Stimulated activated CD4-positive, alpha-beta T cell treated with anti-CD3 and anti-CD28 coated beads, Interleukin-12 subunit alpha, Interleukin-12 subunit beta, amount 100 ng/mL, for 48 hours (primary cell): Measurements from ENCODE around the gene CTSK.
"Not testable (repeated sequence)": the region's sequence is repeated elsewhere in the genome, so short reads cannot be mapped to it uniquely, and the experiment has no call there.

ENCODE experiments used
- DNase-seq, 3 donors: peaks; one replicate each; pipeline ENCODE4 v3.0.0-alpha.2; 2020; ENCODE audit warnings: low read depth in 2 of 3, low spot score in 1 of 3

The CTSK gene

DNA sequence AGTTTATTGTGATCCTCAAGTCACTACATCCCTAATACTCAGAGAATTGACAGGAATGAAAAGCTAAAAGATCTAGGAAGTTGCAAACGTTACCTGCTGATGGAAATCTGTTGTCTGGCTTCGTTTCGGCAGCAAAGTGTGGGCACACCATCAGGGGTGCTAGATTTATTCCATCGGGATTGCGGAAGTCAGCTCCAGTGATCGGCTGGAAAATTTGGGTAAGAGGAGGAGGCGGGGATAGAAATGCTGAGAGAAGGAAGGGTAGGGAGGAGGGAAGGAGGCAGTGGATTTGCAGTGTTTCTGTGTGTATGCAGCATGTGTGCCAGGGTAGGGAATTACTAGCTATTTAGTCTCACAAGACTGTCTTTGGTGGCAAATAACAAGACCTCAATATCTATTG is at the start of gene CTSK:
CTSK (minus strand) TSS at position 140 of the 400 bp plus-strand sequence. CDS start 1,455 bp downstream, outside the sequence.
- no peak for DNase-seq

DNA sequence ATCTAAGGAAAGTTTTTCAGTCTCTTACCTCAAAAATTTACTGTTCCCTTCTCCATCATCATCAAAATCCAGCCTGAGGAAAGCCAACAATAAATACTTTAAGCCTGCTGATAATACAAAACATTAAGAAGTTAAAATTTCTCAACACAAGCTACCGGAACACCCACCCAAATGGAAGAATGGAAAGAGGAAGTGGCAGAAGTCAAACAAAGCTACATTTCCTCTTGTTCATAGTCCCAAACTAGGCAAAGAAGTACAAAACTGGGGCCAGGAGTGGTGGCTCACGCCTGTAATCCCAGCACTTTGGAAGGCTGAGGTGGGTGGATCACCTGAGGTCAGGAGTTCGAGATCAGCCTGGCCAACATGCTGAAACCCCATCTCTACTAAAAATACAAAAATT is 44.7 kb upstream of the CTSK start:
- not testable (repeated sequence) for DNase-seq

DNA sequence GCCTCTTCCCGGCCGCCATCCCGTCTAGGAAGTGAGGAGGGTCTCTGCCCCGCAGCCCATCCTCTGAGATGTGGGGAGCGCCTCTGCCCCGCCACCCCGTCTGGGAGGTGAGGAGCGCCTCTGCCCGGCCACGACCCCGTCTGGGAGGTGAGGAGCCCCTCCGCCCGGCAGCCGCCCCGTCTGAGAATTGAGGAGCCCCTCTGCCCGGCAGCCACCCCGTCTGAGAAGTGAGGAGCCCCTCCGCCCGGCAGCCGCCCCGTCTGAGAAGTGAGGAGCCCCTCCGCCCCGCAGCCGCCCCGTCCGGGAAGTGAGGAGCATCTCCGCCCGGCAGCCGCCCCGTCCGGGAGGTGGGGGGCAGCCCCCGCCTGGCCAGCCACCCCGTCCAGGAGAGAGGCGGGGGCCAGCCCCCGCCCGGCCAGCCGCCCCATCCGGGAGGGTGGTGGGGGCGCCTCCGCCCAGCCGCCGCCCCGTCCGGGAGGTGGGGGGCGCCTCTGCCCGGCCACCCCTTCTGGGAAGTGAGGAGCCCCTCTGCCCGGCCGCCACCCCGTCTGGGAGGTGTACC is 42.8 kb upstream of the CTSK start:
- DNase-seq, result not testable (repeated sequence)

DNA sequence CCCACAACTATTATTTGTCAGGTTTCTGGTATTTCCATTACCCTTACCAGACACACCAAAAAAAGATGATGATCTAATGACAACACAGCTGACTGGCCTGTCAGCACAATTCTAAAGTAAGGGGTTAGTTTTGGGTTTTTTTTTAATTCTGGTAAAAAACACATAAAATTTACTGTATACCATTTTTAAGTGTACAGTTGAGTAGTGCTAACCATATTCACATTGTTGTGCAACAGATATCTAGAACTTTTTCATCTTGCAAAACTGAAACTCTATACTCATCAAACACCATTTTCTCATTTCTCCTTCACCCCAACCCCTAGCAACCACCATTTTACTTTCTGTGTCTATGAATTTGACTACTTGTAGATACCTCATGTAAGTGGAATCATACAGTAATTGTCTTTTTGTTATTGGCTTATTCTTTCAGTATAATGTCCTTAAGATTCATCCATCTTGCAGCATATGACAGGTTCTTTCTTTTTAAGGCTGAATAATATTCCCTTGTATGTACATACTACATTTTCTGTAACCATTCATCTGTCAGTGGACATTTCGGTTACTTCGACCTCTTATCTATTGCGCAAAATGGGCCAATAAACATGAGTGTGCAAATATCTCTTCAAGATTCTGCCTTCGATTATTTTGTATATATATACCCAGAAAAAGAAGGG is 38.5 kb upstream of the CTSK start:
- DNase-seq, result no peak

DNA sequence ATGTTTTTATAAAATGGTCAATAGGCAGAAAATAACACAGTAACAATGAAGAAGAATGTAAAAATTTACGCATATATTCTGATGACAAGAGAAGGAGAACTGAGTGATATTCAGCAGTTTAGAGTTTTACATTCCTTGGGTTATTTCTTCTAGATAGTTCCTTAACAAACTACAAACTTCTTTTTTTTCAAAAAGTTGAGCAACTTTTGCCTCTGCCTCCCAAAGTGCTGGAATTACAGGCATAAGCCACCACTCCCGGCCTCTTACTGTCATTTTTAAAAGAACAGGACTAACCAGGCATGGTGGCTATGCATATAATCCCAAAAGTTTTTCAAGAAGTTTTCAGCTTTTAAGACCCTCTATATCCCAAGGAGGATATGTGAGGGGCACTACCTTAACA is 35.4 kb upstream of the CTSK start:
- no peak for DNase-seq

DNA sequence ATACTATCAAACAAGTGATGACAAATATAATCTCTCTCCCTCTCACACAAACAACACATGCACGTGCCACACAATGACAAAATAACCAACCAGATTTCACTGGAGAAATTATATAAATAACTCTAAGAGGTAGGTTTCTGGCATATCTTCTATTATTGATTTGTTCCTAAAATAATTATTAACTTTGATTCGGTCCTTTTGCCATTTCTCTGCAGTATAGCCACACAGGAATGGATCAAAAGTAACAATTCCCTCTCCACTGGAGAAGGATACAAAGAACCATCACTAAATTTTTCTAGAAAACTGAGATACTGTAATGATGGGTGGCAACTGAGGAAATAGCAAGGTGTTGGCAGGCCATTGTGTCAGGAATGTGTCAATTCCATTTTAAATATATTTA is 34.9 kb upstream of the CTSK start:
- no peak for DNase-seq

DNA sequence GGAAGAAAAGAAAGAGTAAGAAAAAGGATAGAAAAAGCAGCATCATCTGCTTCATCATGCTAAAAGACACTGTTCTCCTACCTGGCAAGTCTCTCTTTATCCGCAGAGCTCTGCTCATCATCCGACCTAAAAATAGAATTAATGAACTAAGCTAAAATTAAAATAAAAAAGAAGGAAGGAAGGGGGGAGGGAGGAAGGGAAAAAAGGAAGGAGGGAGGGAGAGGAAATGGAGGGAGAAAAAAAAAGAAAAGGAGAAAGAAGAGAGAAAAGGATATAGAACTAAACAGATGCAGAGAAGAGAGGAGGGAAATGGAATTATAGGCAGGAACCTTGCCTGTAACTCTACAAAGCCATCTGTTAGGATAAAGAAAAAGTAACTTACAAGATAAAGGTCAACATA is 34.3 kb upstream of the CTSK start:
- DNase-seq, result no peak

DNA sequence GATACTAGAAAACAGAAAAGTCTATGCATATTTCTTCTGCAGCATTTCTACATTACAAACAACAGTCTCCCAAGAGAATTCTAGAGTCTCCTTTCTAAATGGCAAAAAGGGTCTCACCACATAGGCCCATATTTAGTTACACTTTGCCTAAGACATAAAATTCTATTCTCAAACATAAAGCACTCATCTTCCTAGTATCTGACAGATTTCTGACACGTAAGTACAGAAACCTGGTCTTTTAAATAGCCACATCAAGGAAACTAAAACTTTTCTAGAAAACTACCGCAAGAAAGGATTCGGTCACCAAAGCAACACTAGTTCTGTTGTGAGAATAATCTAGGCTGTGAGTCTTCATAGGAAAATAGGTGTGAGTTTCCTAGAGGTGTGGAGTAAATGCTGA is 33.6 kb upstream of the CTSK start:
- no peak for DNase-seq

DNA sequence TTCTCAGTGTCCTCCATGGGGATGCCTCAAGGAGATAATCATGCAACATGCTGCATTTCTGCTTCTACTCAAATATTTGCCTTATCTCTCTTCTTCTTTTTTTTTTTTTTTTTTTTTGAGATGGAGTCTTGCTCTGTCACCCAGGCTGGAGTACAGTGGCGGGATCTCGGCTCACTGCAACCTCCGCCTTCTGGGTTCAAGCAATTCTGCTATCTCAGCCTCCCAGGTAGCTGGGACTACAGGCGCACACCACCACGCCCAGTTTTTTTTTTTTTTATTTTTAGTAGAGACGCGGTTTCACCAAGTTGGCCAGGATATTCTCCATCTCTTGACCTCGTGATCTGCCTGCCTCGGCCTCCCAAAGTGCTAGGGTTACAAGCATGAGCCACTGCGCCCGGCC is 32.8 kb upstream of the CTSK start:
- DNase-seq, result not testable (repeated sequence)

DNA sequence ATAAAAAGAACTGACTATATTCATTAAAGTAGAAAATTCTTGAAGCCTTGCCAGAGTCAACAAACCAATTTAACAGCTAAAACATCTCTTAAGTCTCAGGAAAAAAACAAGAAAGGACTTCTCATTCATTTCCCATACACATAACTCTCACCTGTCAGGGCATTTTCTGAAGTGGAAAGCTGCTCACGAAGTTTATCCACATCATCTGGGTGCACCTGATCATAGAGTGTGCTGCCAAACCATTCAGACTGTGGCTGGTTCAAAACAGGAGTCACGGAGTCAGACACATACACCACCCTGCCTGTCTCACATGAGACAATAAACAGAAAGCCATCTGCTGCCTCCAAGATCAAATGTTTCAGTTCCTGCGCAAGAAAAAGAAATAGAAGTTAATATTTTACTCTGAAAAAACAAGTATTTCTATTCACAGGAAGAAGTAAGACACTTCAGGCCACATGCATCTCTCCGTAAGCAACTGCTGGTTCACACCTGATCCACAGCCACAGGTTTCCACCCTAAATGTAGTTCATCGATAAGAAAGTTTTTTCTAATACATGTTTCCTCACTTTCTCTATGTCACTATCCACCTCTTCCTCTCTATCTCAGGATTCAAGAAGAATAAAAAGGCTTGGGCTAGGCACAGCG is 28.2 kb upstream of the CTSK start:
- no peak for DNase-seq

DNA sequence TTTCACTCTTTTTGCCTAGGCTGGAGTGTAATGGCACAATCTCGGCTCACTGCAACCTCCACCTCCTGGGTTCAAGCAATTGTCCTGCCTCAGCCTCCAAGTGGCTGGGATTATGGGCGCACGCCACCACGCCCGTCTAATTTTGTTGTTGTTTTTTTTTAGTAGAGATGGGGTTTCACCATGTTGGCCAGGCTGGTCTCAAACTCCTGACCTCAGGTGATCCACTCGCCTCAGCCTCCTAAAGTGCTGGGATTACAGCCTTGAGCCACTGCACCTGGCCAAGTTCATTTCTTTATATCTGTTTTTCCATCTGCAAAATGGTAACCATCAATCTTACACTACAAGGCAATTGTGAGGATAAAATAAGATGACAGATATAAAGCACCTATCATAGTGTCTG is 25.9 kb upstream of the CTSK start:
- not testable (repeated sequence) for DNase-seq

DNA sequence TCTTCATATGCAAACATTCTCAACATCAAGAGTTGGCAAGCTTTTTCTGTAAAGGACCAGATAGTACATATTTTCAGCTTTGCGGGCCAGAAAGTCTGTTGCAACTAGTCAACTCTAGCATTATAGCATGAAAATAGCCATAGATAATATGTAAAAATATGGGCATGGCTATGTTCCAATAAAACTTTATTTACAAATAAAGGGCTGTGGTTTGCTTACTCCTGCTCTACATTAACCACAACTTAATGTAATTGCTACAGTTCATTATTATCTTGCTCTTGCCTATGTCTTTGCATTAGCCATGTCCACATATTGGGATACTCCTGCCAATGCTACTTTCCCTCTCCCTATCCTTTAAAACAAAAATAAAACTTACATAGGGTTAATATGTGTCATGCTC is 24.5 kb upstream of the CTSK start:
- no peak for DNase-seq

DNA sequence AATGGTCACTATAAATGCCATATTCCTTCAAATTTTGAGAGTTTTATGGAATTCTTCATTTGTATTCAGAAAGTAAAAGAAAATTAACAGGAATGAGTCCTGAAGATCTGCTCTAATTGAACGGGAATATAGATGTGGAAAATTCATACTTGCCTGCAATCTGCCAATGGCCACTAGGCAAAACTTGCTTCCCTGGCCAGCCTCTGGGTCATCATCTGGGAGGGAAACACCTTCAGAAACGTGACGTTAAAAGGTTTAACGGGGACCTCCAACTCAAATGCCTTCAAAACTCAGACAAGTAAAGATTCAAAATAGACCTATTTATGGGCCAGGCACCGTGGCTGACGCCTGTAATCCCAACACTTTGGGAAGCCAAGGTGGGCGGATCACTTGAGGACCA is 21.7 kb upstream of the CTSK start:
- DNase-seq, result no peak

DNA sequence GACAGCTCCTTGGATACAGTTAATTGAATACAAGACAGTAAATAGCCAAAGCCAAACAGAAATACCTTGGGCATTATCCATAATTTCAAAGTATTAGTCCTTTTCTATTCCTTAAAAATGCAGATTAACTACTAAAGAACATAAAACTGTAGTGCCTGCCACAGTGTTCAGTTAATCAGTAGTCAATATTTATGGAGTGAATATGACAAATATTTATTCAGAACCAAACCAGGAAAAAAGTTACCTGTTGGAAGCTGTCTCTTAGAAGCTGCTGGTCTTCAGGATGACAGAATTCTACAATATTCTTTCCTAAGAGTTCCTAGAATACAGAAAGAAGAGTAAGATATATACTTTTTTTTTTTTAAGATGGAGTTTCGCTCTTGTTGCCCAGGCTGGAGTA is 18.2 kb upstream of the CTSK start:
- no peak for DNase-seq

DNA sequence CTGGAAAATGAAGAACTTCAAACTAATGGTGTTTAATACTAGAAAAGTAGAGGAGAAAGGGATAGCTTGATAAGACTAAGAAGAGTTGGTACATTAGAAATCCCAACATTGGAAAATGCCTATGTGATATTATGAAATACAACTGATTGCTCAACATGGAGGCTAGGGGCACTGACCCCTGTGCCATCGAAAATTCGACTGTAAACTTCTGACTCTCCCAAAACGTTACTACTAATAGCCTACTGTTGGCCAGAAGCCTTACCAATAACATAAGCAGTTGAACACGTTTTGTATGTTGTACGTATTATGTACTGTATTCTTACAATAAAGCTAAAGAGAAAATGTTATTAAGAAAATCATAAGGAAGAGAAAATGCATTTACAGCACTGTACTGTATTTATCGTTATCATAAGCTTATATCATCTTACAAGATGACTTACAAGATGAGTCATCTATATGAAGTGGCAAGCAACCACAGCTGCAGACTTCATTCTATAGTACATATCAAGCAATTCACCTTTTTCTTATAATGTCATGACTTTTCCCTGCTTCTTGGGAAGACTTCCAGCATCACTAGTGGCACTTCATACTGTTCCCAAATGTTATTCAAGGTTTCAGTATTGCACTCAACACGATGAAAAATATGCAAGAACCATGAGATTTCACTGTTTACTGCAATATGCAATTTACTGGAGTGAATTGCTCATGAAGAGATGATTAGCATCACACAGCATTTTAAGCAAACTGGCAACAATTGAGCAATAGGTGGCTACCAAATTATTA is 12.9 kb upstream of the CTSK start:
- DNase-seq, result no peak

DNA sequence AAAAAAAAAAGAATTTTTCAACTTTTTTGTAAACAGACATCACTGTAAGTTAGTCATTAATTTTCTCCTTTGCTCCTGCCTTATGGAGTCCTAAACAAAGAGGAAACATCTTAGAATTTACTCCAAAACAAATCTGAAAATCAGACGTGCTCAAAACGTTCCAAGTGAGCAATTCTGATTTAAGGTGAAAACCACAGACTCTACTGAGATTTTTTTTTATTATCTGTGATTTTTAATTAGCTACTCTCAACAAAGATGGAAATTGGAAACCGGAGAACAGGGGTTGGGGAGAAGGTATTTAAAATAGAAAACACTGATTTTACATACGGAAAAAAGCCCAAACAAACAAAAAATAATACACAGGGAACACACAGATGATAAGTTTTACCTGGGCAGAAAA is 7.8 kb upstream of the CTSK start:
- DNase-seq, result no peak

DNA sequence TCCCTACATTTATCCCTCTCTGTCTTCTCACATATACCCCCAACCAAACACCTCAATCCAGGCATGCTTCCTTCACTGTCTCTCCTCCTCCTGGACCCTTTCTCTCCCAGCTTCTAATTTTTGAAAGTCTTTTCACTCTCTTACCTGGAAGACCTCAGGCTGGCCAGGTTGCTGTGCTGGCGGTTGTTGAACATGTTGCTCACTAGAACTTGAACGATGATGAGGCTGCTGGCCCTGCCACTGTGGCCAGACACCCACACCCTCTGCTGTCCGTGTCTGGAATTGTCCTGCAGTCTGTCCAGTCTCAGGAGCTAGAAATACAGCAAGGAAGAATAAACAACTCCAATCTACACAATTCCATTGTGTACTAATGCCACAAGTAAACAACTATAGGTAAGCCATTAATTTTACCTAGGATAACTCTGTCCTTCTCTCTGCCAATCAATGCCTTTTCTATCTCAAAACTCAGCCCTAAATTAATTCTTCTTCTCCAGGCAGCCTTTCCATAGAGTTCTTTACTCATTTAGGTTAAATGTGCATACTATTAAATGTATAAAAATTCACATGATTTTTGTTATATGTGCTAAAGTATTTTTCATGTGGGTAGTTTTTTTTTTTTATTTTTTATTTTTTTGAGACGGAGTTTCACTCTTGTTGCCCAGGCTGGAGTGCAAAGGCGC is 5.1 kb upstream of the CTSK start:
- DNase-seq, result peak in 1 of 3 donors; percentile 2

DNA sequence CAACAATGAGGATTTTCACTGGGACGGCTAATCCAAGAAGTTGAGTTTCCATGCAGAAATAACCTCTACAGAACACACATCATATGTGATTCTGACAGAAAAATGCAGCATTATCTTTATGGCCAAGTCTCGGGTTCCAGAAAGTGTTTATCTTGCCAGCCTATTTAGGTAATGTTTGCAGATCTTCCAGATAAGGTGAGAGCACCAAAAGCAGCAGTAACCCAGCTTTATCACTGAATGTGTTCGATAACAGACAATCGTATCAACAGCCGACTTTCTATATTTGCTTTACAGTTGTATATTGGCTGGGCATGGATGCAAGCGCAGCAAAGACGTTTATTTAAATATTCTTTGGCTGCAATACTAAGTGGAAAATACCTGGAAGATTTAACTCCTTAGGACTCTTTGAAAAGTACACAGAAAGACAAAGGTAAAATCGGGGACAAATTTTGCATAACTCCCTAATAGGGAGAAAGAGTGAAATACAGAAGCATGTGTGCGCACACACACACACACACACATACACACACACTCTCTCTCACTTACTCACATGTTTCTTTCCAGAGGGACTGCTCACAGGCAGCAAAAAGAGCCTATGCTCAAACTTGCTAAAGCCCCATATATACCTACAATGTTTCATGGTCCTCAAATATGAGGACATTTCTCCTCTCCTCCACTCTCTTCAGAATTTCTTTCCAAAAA is 3.0 kb upstream of the CTSK start:
- DNase-seq, result no peak

DNA sequence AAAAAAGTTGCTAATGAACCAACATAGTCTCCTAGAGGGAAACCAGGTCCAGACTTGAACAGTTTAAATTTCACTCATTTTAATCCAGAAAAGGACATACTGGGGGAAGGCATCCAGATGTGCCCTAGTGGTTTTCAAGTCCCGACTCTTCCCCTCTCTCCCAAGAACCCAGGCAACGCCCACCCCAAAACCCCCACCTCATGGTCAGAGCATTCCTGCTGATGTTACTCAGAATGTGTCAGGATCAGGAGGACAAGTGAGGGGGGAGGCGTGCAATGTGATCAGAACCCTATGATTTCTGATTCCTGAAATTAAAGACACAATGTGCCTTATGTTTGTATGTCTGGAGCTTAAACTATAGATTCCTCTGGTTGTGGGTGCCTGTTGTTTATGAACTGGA is 1.6 kb upstream of the CTSK start:
- DNase-seq, result no peak

DNA sequence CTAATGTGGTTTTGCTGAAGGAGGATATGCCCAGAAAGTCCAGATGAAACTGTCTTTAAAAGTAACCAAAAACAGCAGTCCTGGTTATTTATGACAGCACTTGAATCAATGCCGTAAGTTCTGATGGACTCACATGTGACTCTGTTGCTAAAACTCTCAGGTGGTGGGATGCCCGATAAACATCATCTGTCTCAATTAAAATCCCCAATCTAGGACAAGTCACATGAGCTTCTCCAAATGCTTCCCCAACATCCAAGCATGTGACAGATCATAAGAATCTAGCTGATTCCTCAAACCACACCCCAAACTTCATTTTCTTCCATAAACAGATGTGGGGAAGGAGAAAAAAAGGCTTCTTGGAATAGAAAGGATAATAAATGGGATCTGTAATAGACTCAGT is 786 bp upstream of the CTSK start:
- no peak for DNase-seq
